Measurements from ENCODE around the gene AXIN1. TPM values are rescaled to one million over a fixed set of nuclear protein-coding genes. Genes with fewer than 3 reads are reported as not detected.

Gene AXIN1
- total and polyA plus RNA-seq, 9 of the 15 experiments (the other 6 are each of a cell fraction or from before 2014, with no cell fraction given) = 0.42 to 58.0 (median 25.9) TPM

DNA sequence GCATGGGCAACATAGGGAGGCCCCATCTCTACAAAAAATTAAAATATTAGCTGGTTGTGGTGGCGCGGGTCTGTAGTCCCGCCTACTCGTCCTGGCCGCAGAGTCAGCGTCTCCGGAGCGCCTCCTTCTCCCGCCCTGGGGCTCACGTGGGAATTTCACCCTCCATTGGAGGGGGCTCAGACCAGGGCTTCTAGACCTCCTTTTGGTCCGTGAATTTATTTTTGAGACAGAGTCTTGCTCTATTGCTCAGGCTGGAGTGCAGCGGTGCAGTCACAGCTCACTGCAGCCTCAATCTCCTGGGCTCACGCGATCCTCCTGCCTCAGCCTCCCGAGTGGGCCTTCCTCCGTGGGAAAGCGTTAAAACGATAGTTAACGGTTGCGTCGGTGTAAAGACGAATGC, 44.1 kb upstream of the AXIN1 start (continued):
- TF ChIP-seq, protein P1, sequence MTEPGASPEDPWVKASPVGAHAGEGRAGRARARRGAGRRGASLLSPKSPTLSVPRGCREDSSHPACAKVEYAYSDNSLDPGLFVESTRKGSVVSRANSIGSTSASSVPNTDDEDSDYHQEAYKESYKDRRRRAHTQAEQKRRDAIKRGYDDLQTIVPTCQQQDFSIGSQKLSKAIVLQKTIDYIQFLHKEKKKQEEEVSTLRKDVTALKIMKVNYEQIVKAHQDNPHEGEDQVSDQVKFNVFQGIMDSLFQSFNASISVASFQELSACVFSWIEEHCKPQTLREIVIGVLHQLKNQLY (CRISPR knock-in tag; conservative IDR thresholded peaks at IDR 0.05) = no peak
- TF ChIP-seq ZKSCAN1 (IDR thresholded peaks at IDR 0.05; ENCODE audit: low read depth, low read length) (no peak), STAG1 (CRISPR knock-in tag; IDR thresholded peaks at IDR 0.05; ENCODE audit: borderline replicate concordance) (no peak), TEAD1 (CRISPR knock-in tag; IDR thresholded peaks at IDR 0.05) (peak in 1 of 2 experiments; percentile 56; a peak in 1 of 4 replicates), ZNF143 (CRISPR knock-in tag; IDR thresholded peaks at IDR 0.05) (no peak), ZNF232 (CRISPR knock-in tag; IDR thresholded peaks at IDR 0.05) (no peak), TSC22D4 (tag; IDR thresholded peaks at IDR 0.05) (no peak), NFATC3 (IDR thresholded peaks at IDR 0.05) (no peak), ELF2 (CRISPR knock-in tag; IDR thresholded peaks at IDR 0.05) (no peak), ZNF717 (CRISPR knock-in tag; IDR thresholded peaks at IDR 0.05) (no peak), SMC3 (conservative IDR thresholded peaks at IDR 0.05; ENCODE audit: insufficient read depth, low read depth, low read length) (no peak), LCOR (CRISPR knock-in tag; IDR thresholded peaks at IDR 0.05) (0 out of 2 replicates have a peak, but pooled peaks have one; percentile 50), TAF9B (IDR thresholded peaks at IDR 0.05; ENCODE audit: partially characterized antibody) (no peak), PTRF (tag; IDR thresholded peaks at IDR 0.05) (no peak), PML (IDR thresholded peaks at IDR 0.05; ENCODE audit: low read length) (no peak), NELFE (IDR thresholded peaks at IDR 0.05; ENCODE audit: insufficient read depth, insufficient read length) (no peak)
- TF ChIP-seq, protein P2, sequence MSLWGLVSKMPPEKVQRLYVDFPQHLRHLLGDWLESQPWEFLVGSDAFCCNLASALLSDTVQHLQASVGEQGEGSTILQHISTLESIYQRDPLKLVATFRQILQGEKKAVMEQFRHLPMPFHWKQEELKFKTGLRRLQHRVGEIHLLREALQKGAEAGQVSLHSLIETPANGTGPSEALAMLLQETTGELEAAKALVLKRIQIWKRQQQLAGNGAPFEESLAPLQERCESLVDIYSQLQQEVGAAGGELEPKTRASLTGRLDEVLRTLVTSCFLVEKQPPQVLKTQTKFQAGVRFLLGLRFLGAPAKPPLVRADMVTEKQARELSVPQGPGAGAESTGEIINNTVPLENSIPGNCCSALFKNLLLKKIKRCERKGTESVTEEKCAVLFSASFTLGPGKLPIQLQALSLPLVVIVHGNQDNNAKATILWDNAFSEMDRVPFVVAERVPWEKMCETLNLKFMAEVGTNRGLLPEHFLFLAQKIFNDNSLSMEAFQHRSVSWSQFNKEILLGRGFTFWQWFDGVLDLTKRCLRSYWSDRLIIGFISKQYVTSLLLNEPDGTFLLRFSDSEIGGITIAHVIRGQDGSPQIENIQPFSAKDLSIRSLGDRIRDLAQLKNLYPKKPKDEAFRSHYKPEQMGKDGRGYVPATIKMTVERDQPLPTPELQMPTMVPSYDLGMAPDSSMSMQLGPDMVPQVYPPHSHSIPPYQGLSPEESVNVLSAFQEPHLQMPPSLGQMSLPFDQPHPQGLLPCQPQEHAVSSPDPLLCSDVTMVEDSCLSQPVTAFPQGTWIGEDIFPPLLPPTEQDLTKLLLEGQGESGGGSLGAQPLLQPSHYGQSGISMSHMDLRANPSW (CRISPR knock-in tag; IDR thresholded peaks at IDR 0.05) = no peak
- TF ChIP-seq, protein P3, sequence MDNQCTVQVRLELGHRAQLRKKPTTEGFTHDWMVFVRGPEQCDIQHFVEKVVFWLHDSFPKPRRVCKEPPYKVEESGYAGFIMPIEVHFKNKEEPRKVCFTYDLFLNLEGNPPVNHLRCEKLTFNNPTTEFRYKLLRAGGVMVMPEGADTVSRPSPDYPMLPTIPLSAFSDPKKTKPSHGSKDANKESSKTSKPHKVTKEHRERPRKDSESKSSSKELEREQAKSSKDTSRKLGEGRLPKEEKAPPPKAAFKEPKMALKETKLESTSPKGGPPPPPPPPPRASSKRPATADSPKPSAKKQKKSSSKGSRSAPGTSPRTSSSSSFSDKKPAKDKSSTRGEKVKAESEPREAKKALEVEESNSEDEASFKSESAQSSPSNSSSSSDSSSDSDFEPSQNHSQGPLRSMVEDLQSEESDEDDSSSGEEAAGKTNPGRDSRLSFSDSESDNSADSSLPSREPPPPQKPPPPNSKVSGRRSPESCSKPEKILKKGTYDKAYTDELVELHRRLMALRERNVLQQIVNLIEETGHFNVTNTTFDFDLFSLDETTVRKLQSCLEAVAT (IDR thresholded peaks at IDR 0.05) = peak in 1 of 2 experiments; percentile 68; a peak in 2 of 4 replicates
- TF ChIP-seq, protein P4, sequence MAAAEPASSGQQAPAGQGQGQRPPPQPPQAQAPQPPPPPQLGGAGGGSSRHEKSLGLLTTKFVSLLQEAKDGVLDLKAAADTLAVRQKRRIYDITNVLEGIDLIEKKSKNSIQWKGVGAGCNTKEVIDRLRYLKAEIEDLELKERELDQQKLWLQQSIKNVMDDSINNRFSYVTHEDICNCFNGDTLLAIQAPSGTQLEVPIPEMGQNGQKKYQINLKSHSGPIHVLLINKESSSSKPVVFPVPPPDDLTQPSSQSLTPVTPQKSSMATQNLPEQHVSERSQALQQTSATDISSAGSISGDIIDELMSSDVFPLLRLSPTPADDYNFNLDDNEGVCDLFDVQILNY (CRISPR knock-in tag; IDR thresholded peaks at IDR 0.05) = no peak
- TF ChIP-seq, protein P5, sequence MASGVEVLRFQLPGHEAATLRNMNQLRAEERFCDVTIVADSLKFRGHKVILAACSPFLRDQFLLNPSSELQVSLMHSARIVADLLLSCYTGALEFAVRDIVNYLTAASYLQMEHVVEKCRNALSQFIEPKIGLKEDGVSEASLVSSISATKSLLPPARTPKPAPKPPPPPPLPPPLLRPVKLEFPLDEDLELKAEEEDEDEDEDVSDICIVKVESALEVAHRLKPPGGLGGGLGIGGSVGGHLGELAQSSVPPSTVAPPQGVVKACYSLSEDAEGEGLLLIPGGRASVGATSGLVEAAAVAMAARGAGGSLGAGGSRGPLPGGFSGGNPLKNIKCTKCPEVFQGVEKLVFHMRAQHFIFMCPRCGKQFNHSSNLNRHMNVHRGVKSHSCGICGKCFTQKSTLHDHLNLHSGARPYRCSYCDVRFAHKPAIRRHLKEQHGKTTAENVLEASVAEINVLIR (CRISPR knock-in tag; IDR thresholded peaks at IDR 0.05) = no peak
- TF ChIP-seq, protein P6, sequence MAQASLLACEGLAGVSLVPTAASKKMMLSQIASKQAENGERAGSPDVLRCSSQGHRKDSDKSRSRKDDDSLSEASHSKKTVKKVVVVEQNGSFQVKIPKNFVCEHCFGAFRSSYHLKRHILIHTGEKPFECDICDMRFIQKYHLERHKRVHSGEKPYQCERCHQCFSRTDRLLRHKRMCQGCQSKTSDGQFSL (CRISPR knock-in tag; IDR thresholded peaks at IDR 0.05) = 0 out of 2 replicates have a peak, but pooled peaks have one; percentile 22
- TF ChIP-seq, protein P6 (tag; IDR thresholded peaks at IDR 0.05) = no peak

Data from K562 (cell line).